Keratinocyte (primary cell): Measurements from ENCODE around the gene PCGF1. TPM values are rescaled to one million over a fixed set of nuclear protein-coding genes. Genes with fewer than 3 reads are reported as not detected.

ENCODE experiments used
- DNase-seq: peaks from one replicate; pipeline ENCODE4 v3.0.0-alpha.2; 2011; ENCODE audit warnings: low read depth, missing footprints, low spot score
- FAIRE-seq: peaks from 2 replicates; lab custom pipeline; 2011; peaks lifted over from hg19 to GRCh38; lab: Jason Lieb, UNC
- H2AFZ ChIP-seq: 2 replicates; pipeline ENCODE4 v1.6.0; 2012; ENCODE audit warnings: low read length, control low read depth, inconsistent platforms; ENCODE audit not compliant: control insufficient read depth
- H3K27ac ChIP-seq: 2 replicates; pipeline ENCODE4 v1.5.1; 2011; ENCODE audit warnings: low read length; ENCODE audit not compliant: control insufficient read depth, insufficient read depth
- H3K27me3 ChIP-seq: 3 replicates; pipeline ENCODE4 v1.6.0; 2011; ENCODE audit warnings: low read length; ENCODE audit not compliant: control insufficient read depth, insufficient read depth; ENCODE audit errors: extremely low read depth
- H3K36me3 ChIP-seq, 2 experiments: 2 replicates in 1 of 2; 3 replicates in 1 of 2; pipeline ENCODE4 v1.5.1; 2011; ENCODE audit warnings: low read length in 2 of 2, mild to moderate bottlenecking in 1 of 2; ENCODE audit not compliant: control insufficient read depth in 2 of 2, insufficient read depth in 2 of 2; ENCODE audit errors: extremely low read depth in 1 of 2
- H3K4me1 ChIP-seq: 3 replicates; pipeline ENCODE4 v1.5.1; 2011; ENCODE audit warnings: low read length; ENCODE audit not compliant: control insufficient read depth, insufficient read depth; ENCODE audit errors: extremely low read depth
- H3K4me2 ChIP-seq: 3 replicates; pipeline ENCODE4 v1.6.0; 2011; ENCODE audit warnings: low read depth, low read length; ENCODE audit not compliant: control insufficient read depth, insufficient read depth; ENCODE audit errors: extremely low read depth
- H3K4me3 ChIP-seq, 3 experiments: fragments of 200-600 bp in 1 of 3; sonication (generic) in 1 of 3; 2 replicates in 2 of 3; 3 replicates in 1 of 3; pipeline ENCODE4 v1.5.1; 2011 to 2016; ENCODE audit warnings: low read length in 3 of 3, mild to moderate bottlenecking in 3 of 3, control low read depth in 2 of 3, inconsistent platforms in 1 of 3, low read depth in 1 of 3, mixed read lengths in 1 of 3, mixed run types in 1 of 3, moderate library complexity in 1 of 3; ENCODE audit not compliant: control insufficient read depth in 2 of 3, insufficient read depth in 2 of 3; ENCODE audit errors: extremely low read depth in 1 of 3
- H3K79me2 ChIP-seq: 2 replicates; pipeline ENCODE4 v1.6.0; 2012; ENCODE audit warnings: low read length; ENCODE audit not compliant: control insufficient read depth, insufficient read depth
- H3K9ac ChIP-seq: 3 replicates; pipeline ENCODE4 v1.6.0; 2011; ENCODE audit warnings: low read length; ENCODE audit not compliant: control insufficient read depth, insufficient read depth; ENCODE audit errors: extremely low read depth
- H3K9me1 ChIP-seq: 3 replicates; pipeline ENCODE4 v1.6.0; 2011; ENCODE audit warnings: low read length; ENCODE audit not compliant: control insufficient read depth, insufficient read depth; ENCODE audit errors: extremely low read depth
- H3K9me3 ChIP-seq: 2 replicates; pipeline ENCODE4 v1.5.1; 2012; ENCODE audit warnings: low read depth, low read length; ENCODE audit not compliant: control insufficient read depth
- H4K20me1 ChIP-seq: 3 replicates; pipeline ENCODE4 v1.6.0; 2011; ENCODE audit warnings: low read length; ENCODE audit not compliant: control insufficient read depth, insufficient read depth; ENCODE audit errors: extremely low read depth
- EZH2 ChIP-seq: IDR thresholded peaks from one replicate; pipeline ENCODE4 v1.6.1; 2012; ENCODE audit warnings: inconsistent platforms, mild to moderate bottlenecking, low read length, moderate library complexity
- dilution Hi-C: fragments of 300-500 bp; cut with MboI; formaldehyde crosslinking; loops from one replicate; pipeline ENCODE4 v1.7.0; 2020; ENCODE audit warnings: low sequenced_read_pairs; ENCODE audit not compliant: extremely low pct_ligation_motif_present
- polyA plus RNA-seq, 5 experiments: library from polyadenylated mRNA; depleted of rRNA in 3 of 5; stranded (reverse) in 3 of 5; stranded (forward) in 1 of 5; unstranded in 1 of 5; fragments of >200 nt; gene quantifications; 1 replicate in 1 of 5; 2 replicates in 3 of 5; 3 replicates in 1 of 5; pipeline versions ENCODE4 v1.2.1 to v1.2.3, GENCODE V29; 2011 to 2012; ENCODE audit warnings: missing spikeins in 2 of 5, low read depth in 1 of 5, low replicate concordance in 1 of 5
- TF ChIP-seq, protein P1 (sequence below), 3 experiments: IDR thresholded peaks in 1 of 3; conservative IDR thresholded peaks in 1 of 3; optimal IDR thresholded peaks in 1 of 3; 2 replicates in 2 of 3; 3 replicates in 1 of 3; pipeline versions ENCODE3 to v1.5.1; 2011; ENCODE audit warnings: low read length in 3 of 3, mild to moderate bottlenecking in 3 of 3, moderate library complexity in 2 of 3, control low read depth in 1 of 3, inconsistent platforms in 1 of 3; ENCODE audit not compliant: insufficient read depth in 2 of 3; ENCODE audit errors: extremely low read depth in 1 of 3

Gene PCGF1
- polyA plus RNA-seq, 1 donor (not counting 4 experiments of a cell fraction or from before 2014, with no cell fraction given) = 29.1 TPM

DNA sequence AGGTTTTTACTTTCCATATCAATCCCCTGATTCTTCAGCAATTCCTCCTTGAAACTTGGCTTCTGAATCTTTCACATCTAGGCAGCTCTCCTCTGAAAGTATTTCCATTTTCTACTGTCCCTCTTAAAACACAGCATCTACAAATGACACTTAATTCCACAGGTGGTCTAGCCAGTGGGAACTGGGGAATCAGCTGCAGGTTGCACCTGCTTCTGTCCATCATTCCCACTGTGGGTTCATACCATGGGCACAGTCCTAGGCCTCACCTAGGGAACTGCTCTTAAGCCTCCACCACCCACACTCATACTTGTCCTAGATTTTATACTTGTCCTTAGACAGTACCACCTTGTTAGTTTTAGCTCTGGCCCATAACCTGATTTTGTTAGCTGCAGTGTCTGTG lies 44.0 kb upstream of the PCGF1 start:
- Histone ChIP-seq H3K27me3 (peaks cover 16% of the 10 kb centered on the region), H3K9me1 (no peaks in the 10 kb centered on the region), H4K20me1 (no peaks in the 10 kb centered on the region), H2AFZ (no peak overlapping the region), H3K4me2 (no peak overlapping the region), H3K4me1 (peaks cover 12% of the 10 kb centered on the region), H3K9me3 (no peaks in the 10 kb centered on the region), H3K4me3 (no peak overlapping the region), H3K79me2 (no peaks in the 10 kb centered on the region), H3K9ac (no peak overlapping the region), H3K27ac (no peak overlapping the region), H3K36me3 (no peaks in the 10 kb centered on the region)
- no peak for TF ChIP-seq EZH2
- TF ChIP-seq, protein P1, sequence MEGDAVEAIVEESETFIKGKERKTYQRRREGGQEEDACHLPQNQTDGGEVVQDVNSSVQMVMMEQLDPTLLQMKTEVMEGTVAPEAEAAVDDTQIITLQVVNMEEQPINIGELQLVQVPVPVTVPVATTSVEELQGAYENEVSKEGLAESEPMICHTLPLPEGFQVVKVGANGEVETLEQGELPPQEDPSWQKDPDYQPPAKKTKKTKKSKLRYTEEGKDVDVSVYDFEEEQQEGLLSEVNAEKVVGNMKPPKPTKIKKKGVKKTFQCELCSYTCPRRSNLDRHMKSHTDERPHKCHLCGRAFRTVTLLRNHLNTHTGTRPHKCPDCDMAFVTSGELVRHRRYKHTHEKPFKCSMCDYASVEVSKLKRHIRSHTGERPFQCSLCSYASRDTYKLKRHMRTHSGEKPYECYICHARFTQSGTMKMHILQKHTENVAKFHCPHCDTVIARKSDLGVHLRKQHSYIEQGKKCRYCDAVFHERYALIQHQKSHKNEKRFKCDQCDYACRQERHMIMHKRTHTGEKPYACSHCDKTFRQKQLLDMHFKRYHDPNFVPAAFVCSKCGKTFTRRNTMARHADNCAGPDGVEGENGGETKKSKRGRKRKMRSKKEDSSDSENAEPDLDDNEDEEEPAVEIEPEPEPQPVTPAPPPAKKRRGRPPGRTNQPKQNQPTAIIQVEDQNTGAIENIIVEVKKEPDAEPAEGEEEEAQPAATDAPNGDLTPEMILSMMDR (optimal IDR thresholded peaks at IDR 0.05 in 1 of 3, IDR thresholded peaks at IDR 0.05 in 1 of 3, conservative IDR thresholded peaks at IDR 0.05 in 1 of 3; ENCODE audit: extremely low read depth in 1 of 3, insufficient read depth in 2 of 3, low read length in 3 of 3) = no peak
- no peak for FAIRE-seq
- no peak for DNase-seq
- dilution Hi-C loops = no loop called here

DNA sequence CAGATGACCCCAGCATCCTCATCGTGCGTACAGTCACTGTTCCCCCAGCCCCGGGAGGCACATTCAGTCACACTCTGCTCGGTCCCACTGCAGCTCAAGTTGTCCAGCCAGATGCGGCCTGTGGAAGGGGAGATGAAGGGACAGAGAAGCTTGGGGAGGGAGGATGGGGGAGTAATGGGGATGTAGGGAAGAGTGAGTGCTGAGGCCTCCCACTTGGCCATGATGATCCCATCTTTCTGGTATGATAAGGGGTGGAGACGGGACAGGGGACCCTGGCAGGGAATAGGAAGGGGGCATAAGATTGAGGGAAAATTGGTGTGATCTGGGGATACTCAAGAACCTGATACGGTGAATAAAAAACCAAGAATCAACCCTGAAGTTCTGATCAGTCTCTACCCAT lies 42.7 kb upstream of the PCGF1 start:
- TF ChIP-seq EZH2 = no peak
- TF ChIP-seq, protein P1 (optimal IDR thresholded peaks at IDR 0.05 in 1 of 3, IDR thresholded peaks at IDR 0.05 in 1 of 3, conservative IDR thresholded peaks at IDR 0.05 in 1 of 3; ENCODE audit: extremely low read depth in 1 of 3, insufficient read depth in 2 of 3, low read length in 3 of 3) = no peak
- H3K27me3 ChIP-seq = peaks cover 12% of the 10 kb centered on the region
- no peak overlapping the region for H3K27ac ChIP-seq
- FAIRE-seq (no peak), DNase-seq (no peak)
- dilution Hi-C loops = no loop called here
- no peaks in the 10 kb centered on the region for H3K9me3 ChIP-seq
- no peak overlapping the region for H3K9ac ChIP-seq
- no peaks in the 10 kb centered on the region for H3K36me3 ChIP-seq
- no peaks in the 10 kb centered on the region for H3K9me1 ChIP-seq
- no peak overlapping the region for H2AFZ ChIP-seq
- H3K79me2 ChIP-seq = no peaks in the 10 kb centered on the region
- H3K4me1 ChIP-seq = peaks cover 12% of the 10 kb centered on the region
- no peak overlapping the region for H3K4me2 ChIP-seq
- no peaks in the 10 kb centered on the region for H4K20me1 ChIP-seq
- H3K4me3 ChIP-seq = no peak overlapping the region
